Activated naive CD4-positive, alpha-beta T cell treated with anti-CD3 and anti-CD28 coated beads, Interleukin-2, amount 10 ng/mL, durations not matched to agents 7 days and 5 days (primary cell): ENCODE results near the gene SIK3.

ENCODE experiments used
- CTCF ChIA-PET: fragments of 350-600 bp; sonication (Branson Sonifier 250); formaldehyde crosslinking; loops from one replicate; lab custom pipeline; 2021; ENCODE audit warnings: antibody characterized with exemption; lab: Charles Lee
- DNase-seq: peaks from one replicate; pipeline ENCODE4 v3.0.0-alpha.2; 2020
- H3K27ac Mint-ChIP-seq: one replicate; pipeline ENCODE4 v1.8.0; 2021; ENCODE audit warnings: mild to moderate bottlenecking, moderate library complexity, mixed read lengths
- H3K27me3 Mint-ChIP-seq: one replicate; pipeline ENCODE4 v1.8.0; 2021; ENCODE audit warnings: mild to moderate bottlenecking, mixed read lengths
- H3K36me3 Mint-ChIP-seq: one replicate; pipeline ENCODE4 v1.8.0; 2021; ENCODE audit warnings: mixed read lengths
- H3K4me1 Mint-ChIP-seq: one replicate; pipeline ENCODE4 v1.8.0; 2021; ENCODE audit warnings: mixed read lengths
- H3K4me3 Mint-ChIP-seq: one replicate; pipeline ENCODE4 v1.8.0; 2021; ENCODE audit warnings: mild to moderate bottlenecking, moderate library complexity, mixed read lengths
- H3K9me3 Mint-ChIP-seq: one replicate; pipeline ENCODE4 v1.8.0; 2021; ENCODE audit warnings: mixed read lengths

SIK3 gene

GRCh38 chr11:116960930-116961329, 137.3 kb downstream of the SIK3 start:
- H3K4me1 Mint-ChIP-seq = peaks cover 16% of the 10 kb centered on the region
- no peaks in the 10 kb centered on the region for H3K27me3 Mint-ChIP-seq
- H3K4me3 Mint-ChIP-seq = no peak overlapping the region
- H3K27ac Mint-ChIP-seq = no peak overlapping the region
- CTCF ChIA-PET = interaction anchor here (0.9 to 1.5 kb wide), 2 partner anchors 25 to 220 kb away, joined by 3 to 5 read pairs; no protein-coding TSS in a partner anchor
- H3K36me3 Mint-ChIP-seq = peaks cover 16% of the 10 kb centered on the region
- no peaks in the 10 kb centered on the region for H3K9me3 Mint-ChIP-seq
- DNase-seq = no peak

GRCh38 chr11:116958246-116958645, 140.0 kb downstream of the SIK3 start:
- Mint-ChIP-seq H3K9me3 (no peaks in the 10 kb centered on the region), H3K27me3 (no peaks in the 10 kb centered on the region), H3K4me1 (peaks cover 20% of the 10 kb centered on the region), H3K36me3 (peaks cover 22% of the 10 kb centered on the region), H3K27ac (no peak overlapping the region), H3K4me3 (no peak overlapping the region)
- CTCF ChIA-PET = interaction anchor here (0.6 to 0.8 kb wide), 2 partner anchors 32 to 51 kb away, joined by 3 to 4 read pairs; no protein-coding TSS in a partner anchor
- DNase-seq = no peak

GRCh38 chr11:116955949-116956348, 142.3 kb downstream of the SIK3 start:
- peaks cover 20% of the 10 kb centered on the region for H3K4me1 Mint-ChIP-seq
- H3K27ac Mint-ChIP-seq = no peak overlapping the region
- CTCF ChIA-PET = no interaction called here
- H3K4me3 Mint-ChIP-seq = no peak overlapping the region
- H3K27me3 Mint-ChIP-seq = no peaks in the 10 kb centered on the region
- no peak for DNase-seq
- H3K9me3 Mint-ChIP-seq = no peaks in the 10 kb centered on the region
- H3K36me3 Mint-ChIP-seq = peaks cover 29% of the 10 kb centered on the region

- H3K36me3 Mint-ChIP-seq = peaks cover 31% of the 10 kb centered on the region
- CTCF ChIA-PET = no interaction called here
- no peak overlapping the region for H3K27ac Mint-ChIP-seq
- no peaks in the 10 kb centered on the region for H3K27me3 Mint-ChIP-seq
- no peak overlapping the region for H3K4me3 Mint-ChIP-seq
- H3K4me1 Mint-ChIP-seq = peaks cover 20% of the 10 kb centered on the region
- no peak for DNase-seq
- H3K9me3 Mint-ChIP-seq = no peaks in the 10 kb centered on the region
Observed at GRCh38 chr11:116955548-116955947, 142.7 kb downstream of the SIK3 start.

GRCh38 chr11:116953530-116954285, 144.5 kb downstream of the SIK3 start:
- Mint-ChIP-seq H3K4me3 (no peak overlapping the region), H3K27me3 (no peaks in the 10 kb centered on the region), H3K9me3 (no peaks in the 10 kb centered on the region), H3K4me1 (peaks cover 29% of the 10 kb centered on the region), H3K27ac (no peak overlapping the region), H3K36me3 (peaks cover 39% of the 10 kb centered on the region)
- no peak for DNase-seq
- CTCF ChIA-PET = no interaction called here

- peaks cover 28% of the 10 kb centered on the region for H3K4me1 Mint-ChIP-seq
- no peak for DNase-seq
- CTCF ChIA-PET = no interaction called here
Observed at GRCh38 chr11:116951762-116952161, 146.5 kb downstream of the SIK3 start.

GRCh38 chr11:116950210-116950609, 148.0 kb downstream of the SIK3 start:
- CTCF ChIA-PET = no interaction called here
- no peak overlapping the region for H3K27ac Mint-ChIP-seq
- no peaks in the 10 kb centered on the region for H3K27me3 Mint-ChIP-seq
- peaks cover 35% of the 10 kb centered on the region for H3K36me3 Mint-ChIP-seq
- no peak for DNase-seq
- peaks cover 14% of the 10 kb centered on the region for H3K4me1 Mint-ChIP-seq
- H3K4me3 Mint-ChIP-seq = no peak overlapping the region
- peaks cover 2% of the 10 kb centered on the region for H3K9me3 Mint-ChIP-seq

More at GRCh38 chr11:116951762-116952161, 146.5 kb downstream of the SIK3 start:
- no peak overlapping the region for H3K4me3 Mint-ChIP-seq
- peaks cover 2% of the 10 kb centered on the region for H3K9me3 Mint-ChIP-seq
- peaks cover 36% of the 10 kb centered on the region for H3K36me3 Mint-ChIP-seq
- no peaks in the 10 kb centered on the region for H3K27me3 Mint-ChIP-seq
- H3K27ac Mint-ChIP-seq = no peak overlapping the region

- CTCF ChIA-PET = interaction anchor here (0.6 to 1.0 kb wide), 2 partner anchors 8 to 136 kb away, joined by 3 to 4 read pairs; no protein-coding TSS in a partner anchor
- no peak for DNase-seq
- H3K36me3 Mint-ChIP-seq = peaks cover 39% of the 10 kb centered on the region
- peaks cover 14% of the 10 kb centered on the region for H3K4me1 Mint-ChIP-seq
- no peak overlapping the region for H3K4me3 Mint-ChIP-seq
- peaks cover 2% of the 10 kb centered on the region for H3K9me3 Mint-ChIP-seq
- H3K27ac Mint-ChIP-seq = no peak overlapping the region
- H3K27me3 Mint-ChIP-seq = no peaks in the 10 kb centered on the region
Observed at GRCh38 chr11:116948391-116948790, 149.8 kb downstream of the SIK3 start.

GRCh38 chr11:116946414-116946813, 151.8 kb downstream of the SIK3 start:
- H3K36me3 Mint-ChIP-seq = peaks cover 39% of the 10 kb centered on the region
- H3K4me1 Mint-ChIP-seq = peaks cover 14% of the 10 kb centered on the region
- DNase-seq = no peak
- H3K4me3 Mint-ChIP-seq = no peak overlapping the region
- peaks cover 2% of the 10 kb centered on the region for H3K9me3 Mint-ChIP-seq
- CTCF ChIA-PET = no interaction called here
- no peaks in the 10 kb centered on the region for H3K27me3 Mint-ChIP-seq
- H3K27ac Mint-ChIP-seq = no peak overlapping the region

- DNase-seq = no peak
- no peak overlapping the region for H3K4me3 Mint-ChIP-seq
- H3K27ac Mint-ChIP-seq = no peak overlapping the region
- peaks cover 26% of the 10 kb centered on the region for H3K36me3 Mint-ChIP-seq
- CTCF ChIA-PET = interaction anchor here (1.5 kb wide), 1 partner anchor 9 kb away, joined by 4 read pairs; no protein-coding TSS in a partner anchor
- no peaks in the 10 kb centered on the region for H3K9me3 Mint-ChIP-seq
- H3K4me1 Mint-ChIP-seq = no peaks in the 10 kb centered on the region
- H3K27me3 Mint-ChIP-seq = no peaks in the 10 kb centered on the region
Observed at GRCh38 chr11:116939499-116939898, 158.7 kb downstream of the SIK3 start.

GRCh38 chr11:116938471-116939070, 159.7 kb downstream of the SIK3 start:
- H3K9me3 Mint-ChIP-seq = peaks cover 4% of the 10 kb centered on the region
- no peak for DNase-seq
- CTCF ChIA-PET = no interaction called here
- no peak overlapping the region for H3K27ac Mint-ChIP-seq
- H3K4me1 Mint-ChIP-seq = peaks cover 7% of the 10 kb centered on the region
- H3K36me3 Mint-ChIP-seq = peaks cover 29% of the 10 kb centered on the region
- no peaks in the 10 kb centered on the region for H3K27me3 Mint-ChIP-seq
- no peak overlapping the region for H3K4me3 Mint-ChIP-seq

GRCh38 chr11:116936754-116937446, 161.3 kb downstream of the SIK3 start:
- Mint-ChIP-seq H3K4me3 (no peak overlapping the region), H3K27ac (no peak overlapping the region), H3K27me3 (no peaks in the 10 kb centered on the region), H3K9me3 (peaks cover 5% of the 10 kb centered on the region), H3K36me3 (peaks cover 24% of the 10 kb centered on the region), H3K4me1 (peaks cover 18% of the 10 kb centered on the region)
- CTCF ChIA-PET = no interaction called here
- DNase-seq = no peak

- Mint-ChIP-seq H3K27ac (no peak overlapping the region), H3K4me3 (no peak overlapping the region), H3K27me3 (no peaks in the 10 kb centered on the region), H3K9me3 (peaks cover 5% of the 10 kb centered on the region), H3K4me1 (peaks cover 32% of the 10 kb centered on the region), H3K36me3 (peaks cover 24% of the 10 kb centered on the region)
- CTCF ChIA-PET = no interaction called here
- DNase-seq = no peak
Observed at GRCh38 chr11:116935514-116935913, 162.7 kb downstream of the SIK3 start.

- Mint-ChIP-seq H3K4me1 (peaks cover 36% of the 10 kb centered on the region), H3K9me3 (peaks cover 5% of the 10 kb centered on the region)
- no peak for DNase-seq
Observed at GRCh38 chr11:116935089-116935488, 163.1 kb downstream of the SIK3 start.

More at GRCh38 chr11:116935089-116935488, 163.1 kb downstream of the SIK3 start:
- CTCF ChIA-PET = no interaction called here
- Mint-ChIP-seq H3K27me3 (no peaks in the 10 kb centered on the region), H3K36me3 (peaks cover 21% of the 10 kb centered on the region), H3K27ac (no peak overlapping the region), H3K4me3 (no peak overlapping the region)
